PC-9 (cell line): ENCODE data around the gene ELMO1. TPM values are rescaled to one million over a fixed set of nuclear protein-coding genes. Genes with fewer than 3 reads are reported as not detected.

Experiments used
- BruUV-seq: library from RNA; stranded (reverse); fragments of 400-500 nt; replicated peaks from 2 replicates; lab custom pipeline; 2021; lab: Mats Ljungman, UMichigan
- CTCF ChIA-PET: fragments of 300-600 bp; sonication (Branson Sonifier 250); formaldehyde crosslinking; loops from one replicate; lab custom pipeline; 2022; ENCODE audit warnings: antibody characterized with exemption; lab: Charles Lee
- POLR2A ChIA-PET: fragments of 300-600 bp; sonication (Branson Sonifier 250); formaldehyde crosslinking; loops from one replicate; lab custom pipeline; 2022; ENCODE audit warnings: antibody characterized with exemption; ENCODE audit not compliant: unreplicated experiment; lab: Charles Lee
- DNase-seq, 2 experiments: peaks; one replicate each; pipeline versions ENCODE4 v3.0.0 to v3.0.0-alpha.2; 2015 to 2022; ENCODE audit warnings: mixed read lengths in 1 of 2
- H2AFZ ChIP-seq: fragments of 200-600 bp; sonication (generic); 2 replicates; pipeline ENCODE4 v1.8.1; 2017; ENCODE audit warnings: antibody characterized with exemption
- H3F3A ChIP-seq: fragments of 200-600 bp; sonication (generic); 2 replicates; pipeline ENCODE4 v1.8.1; 2017; ENCODE audit warnings: antibody characterized with exemption, mild to moderate bottlenecking, low read depth; ENCODE audit not compliant: insufficient read depth
- H3K27ac ChIP-seq: fragments of 200-600 bp; sonication (generic); 2 replicates; pipeline ENCODE4 v1.6.1; 2016; ENCODE audit warnings: mixed run types
- H3K27me3 ChIP-seq: fragments of 200-600 bp; sonication (generic); 2 replicates; pipeline ENCODE4 v1.6.1; 2016; ENCODE audit warnings: low read depth, mixed run types; ENCODE audit not compliant: insufficient read depth
- H3K36me3 ChIP-seq: fragments of 200-600 bp; sonication (generic); 2 replicates; pipeline ENCODE4 v1.6.1; 2016; ENCODE audit warnings: low read depth, mixed run types
- H3K4me1 ChIP-seq: fragments of 200-600 bp; sonication (generic); replicated peaks from 2 replicates; pipeline ENCODE4 v1.6.1; 2016; ENCODE audit warnings: mixed run types; ENCODE audit not compliant: insufficient read depth
- H3K4me2 ChIP-seq: fragments of 200-600 bp; sonication (generic); 2 replicates; pipeline ENCODE4 v1.6.1; 2017; ENCODE audit warnings: mixed run types
- H3K4me3 ChIP-seq: fragments of 200-600 bp; sonication (generic); 2 replicates; pipeline ENCODE4 v1.6.1; 2016; ENCODE audit warnings: mixed run types
- H3K79me2 ChIP-seq: fragments of 200-600 bp; sonication (generic); 2 replicates; pipeline ENCODE4 v1.6.1; 2017; ENCODE audit warnings: low read depth, mixed run types
- H3K9me2 ChIP-seq: fragments of 200-600 bp; sonication (generic); 2 replicates; pipeline ENCODE4 v1.8.1; 2017; ENCODE audit warnings: mild to moderate bottlenecking; ENCODE audit not compliant: insufficient read depth
- H3K9me3 ChIP-seq: fragments of 200-600 bp; sonication (generic); 2 replicates; pipeline ENCODE4 v1.8.1; 2016; ENCODE audit warnings: low read depth; ENCODE audit not compliant: insufficient read depth
- H4K20me1 ChIP-seq: fragments of 200-600 bp; sonication (generic); 2 replicates; pipeline ENCODE4 v1.8.1; 2017; ENCODE audit not compliant: insufficient read depth
- CTCF ChIP-seq: fragments of 200-600 bp; sonication (generic); conservative IDR thresholded peaks from 2 replicates; pipeline ENCODE4 v1.6.1; 2017; ENCODE audit warnings: mixed run types, antibody characterized with exemption, mild to moderate bottlenecking, moderate library complexity
- EZH2 ChIP-seq: fragments of 200-600 bp; sonication (generic); IDR thresholded peaks from 2 replicates; pipeline ENCODE4 v1.8.0; 2017; ENCODE audit warnings: antibody characterized with exemption, low read depth
- intact Hi-C: fragments of 100-400 bp; cut with micrococcal nuclease; formaldehyde crosslinking; loops from one replicate; pipeline ENCODE4 v1.10.0; 2022; ENCODE audit not compliant: unreplicated experiment
- total RNA-seq: library from RNA; stranded (reverse); gene quantifications from 2 replicates; pipeline ENCODE4 v1.2.3, GENCODE V29; 2021

Gene ELMO1
- total RNA-seq, 1 experiment from 2014 or later: 4.8 TPM

- H2AFZ ChIP-seq: no peak overlapping the region
- H3K4me3 ChIP-seq: no peak overlapping the region
- H3K4me1 ChIP-seq: no peaks in the 10 kb centered on the region
- no TSS peak for BruUV-seq
- no peaks in the 10 kb centered on the region for H3K79me2 ChIP-seq
- H3K27ac ChIP-seq: no peak overlapping the region
- H3K4me2 ChIP-seq: no peak overlapping the region
- H3K9me3 ChIP-seq: no peaks in the 10 kb centered on the region
- 0 out of 2 replicates have a peak, but pooled peaks cover 7% of the 10 kb centered on the region for H3K27me3 ChIP-seq
- no peak for DNase-seq
- H3K36me3 ChIP-seq: no peaks in the 10 kb centered on the region
- H3F3A ChIP-seq: no peaks in the 10 kb centered on the region
- no peaks in the 10 kb centered on the region for H3K9me2 ChIP-seq
- H4K20me1 ChIP-seq: no peaks in the 10 kb centered on the region
- TF ChIP-seq EZH2 (no peak), CTCF (no peak)
- POLR2A ChIA-PET: no interaction called here
- CTCF ChIA-PET: no interaction called here
- intact Hi-C loops: no loop called here
These were observed 393.9 kb downstream of the ELMO1 start for GRCh38 chr7:37054624-37055241.

- H3K4me3 ChIP-seq: no peak overlapping the region
- H3K9me3 ChIP-seq: no peaks in the 10 kb centered on the region
- H3K9me2 ChIP-seq: no peaks in the 10 kb centered on the region
- 0 out of 2 replicates have a peak, but pooled peaks cover 17% of the 10 kb centered on the region for H3K27me3 ChIP-seq
- TF ChIP-seq EZH2: no peak
- TF ChIP-seq CTCF: no peak
- H3K4me1 ChIP-seq: no peaks in the 10 kb centered on the region
- H3K79me2 ChIP-seq: no peaks in the 10 kb centered on the region
- POLR2A ChIA-PET: no interaction called here
- DNase-seq: peak in 1 of 2 experiments; percentile 22
- H3K27ac ChIP-seq: no peak overlapping the region
- no peak overlapping the region for H3K4me2 ChIP-seq
- no peaks in the 10 kb centered on the region for H3F3A ChIP-seq
- intact Hi-C loops: no loop called here
- H4K20me1 ChIP-seq: no peaks in the 10 kb centered on the region
- no peaks in the 10 kb centered on the region for H3K36me3 ChIP-seq
- CTCF ChIA-PET: no interaction called here
- no TSS peak for BruUV-seq
- no peak overlapping the region for H2AFZ ChIP-seq
These were observed 396.0 kb downstream of the ELMO1 start for GRCh38 chr7:37052705-37053104.

GRCh38 chr7:37050801-37051200 lies 397.9 kb downstream of the ELMO1 start:
- TF ChIP-seq EZH2 (no peak), CTCF (no peak)
- intact Hi-C loops: no loop called here
- H3K4me2 ChIP-seq: no peak overlapping the region

More at GRCh38 chr7:37050801-37051200, 397.9 kb downstream of the ELMO1 start:
- Histone ChIP-seq H3F3A (no peaks in the 10 kb centered on the region), H3K9me2 (no peaks in the 10 kb centered on the region), H3K79me2 (no peaks in the 10 kb centered on the region), H3K4me3 (no peak overlapping the region), H3K4me1 (no peaks in the 10 kb centered on the region), H4K20me1 (no peaks in the 10 kb centered on the region), H3K9me3 (no peaks in the 10 kb centered on the region), H2AFZ (no peak overlapping the region), H3K27me3 (peaks cover 19% of the 10 kb centered on the region; the same call in 1 of the 2 replicates), H3K27ac (no peak overlapping the region), H3K36me3 (no peaks in the 10 kb centered on the region)
- ChIA-PET CTCF (no interaction called here), POLR2A (no interaction called here)
- BruUV-seq: no TSS peak
- DNase-seq: no peak
